ENCODE measurements around the gene HIKESHI.

- no peak for TF ChIP-seq CTCF (IDR thresholded peaks at IDR 0.05)
- no peak for TF ChIP-seq ZFX (IDR thresholded peaks at IDR 0.05; ENCODE audit: borderline replicate concordance)
Measured at GRCh38 chr11:86256608-86257007, 45.4 kb upstream of the HIKESHI start.

Data from 22Rv1 (cell line).